Tibial artery (tissue), 4 donors: ENCODE measurements around the gene TRIP12.
"Not testable (repeated sequence)": the region's sequence is repeated elsewhere in the genome, so short reads cannot be mapped to it uniquely, and the experiment has no call there.

Experiments used
- DNase-seq, 2 donors: peaks; one replicate each; pipeline ENCODE4 v3.0.0-alpha.2; 2019
- H3K27ac ChIP-seq, 2 donors: fragments of 200-600 bp; sonication (generic) in 1 of 2; 1 replicate in 1 of 2; 2 replicates in 1 of 2; pipeline ENCODE4 v1.5.1; 2018 to 2019; ENCODE audit warnings: mild to moderate bottlenecking in 1 of 2
- H3K27me3 ChIP-seq, 2 donors: fragments of 200-600 bp; sonication (generic) in 1 of 2; one replicate each; pipeline versions ENCODE4 v1.5.1 to v1.6.0; 2016 to 2019
- H3K36me3 ChIP-seq, 3 donors: fragments of 200-600 bp; sonication (generic) in 2 of 3; one replicate each; pipeline ENCODE4 v1.5.1; 2016 to 2019; ENCODE audit warnings: mild to moderate bottlenecking in 2 of 3
- H3K4me1 ChIP-seq, 4 donors: fragments of 200-600 bp; sonication (generic) in 2 of 4; 1 replicate in 3 of 4; 2 replicates in 1 of 4; pipeline ENCODE4 v1.5.1; 2016 to 2019
- H3K4me3 ChIP-seq, 2 donors: fragments of 200-600 bp; sonication (generic) in 1 of 2; 1 replicate in 1 of 2; 2 replicates in 1 of 2; pipeline ENCODE4 v1.5.1; 2018 to 2019; ENCODE audit warnings: mild to moderate bottlenecking in 2 of 2
- H3K9me3 ChIP-seq, 3 donors: fragments of 200-600 bp; sonication (generic) in 1 of 3; one replicate each; pipeline ENCODE4 v1.5.1; 2016 to 2019
- CTCF ChIP-seq, 2 experiments: fragments of 200-600 bp in 1 of 2; fragments of 450-650 bp in 1 of 2; IDR thresholded peaks; one replicate each; pipeline ENCODE4 v1.5.1; 2017 to 2019; ENCODE audit warnings: antibody characterized with exemption in 2 of 2, mild to moderate bottlenecking in 1 of 2, moderate library complexity in 1 of 2
- intact Hi-C: fragments of 100-400 bp; cut with DNase I; formaldehyde crosslinking; loops from one replicate; pipeline ENCODE4 v1.15.0; 2023; ENCODE audit warnings: low total_unique reads

TRIP12 gene

GRCh38 chr2:229731916-229732315 is 189.9 kb downstream of the TRIP12 start:
- intact Hi-C loops, result loop anchor here (5.0 kb wide), 1 partner anchor 570 kb away; no protein-coding TSS in a partner anchor
- Histone ChIP-seq H3K27me3 (peaks cover 0 to 2% of the 10 kb centered on the region in 2 donors), H3K4me1 (peaks cover 0 to 2% (median 0%) of the 10 kb centered on the region in 4 donors), H3K27ac (no peak overlapping the region), H3K9me3 (peaks cover 0 to 2% (median 0%) of the 10 kb centered on the region in 3 donors), H3K36me3 (no peaks in the 10 kb centered on the region), H3K4me3 (no peak overlapping the region)
- TF ChIP-seq CTCF (IDR thresholded peaks at IDR 0.05), result no peak
- DNase-seq, result no peak

- Histone ChIP-seq H3K27ac (no peak overlapping the region), H3K27me3 (peaks cover 0 to 2% of the 10 kb centered on the region in 2 donors), H3K9me3 (no peaks in the 10 kb centered on the region), H3K4me3 (no peak overlapping the region), H3K4me1 (peaks cover 0 to 8% (median 2%) of the 10 kb centered on the region in 4 donors), H3K36me3 (no peaks in the 10 kb centered on the region)
- TF ChIP-seq CTCF (IDR thresholded peaks at IDR 0.05), result no peak
- intact Hi-C loops, result loop anchor here (5.0 kb wide), 1 partner anchor 569 kb away; no protein-coding TSS in a partner anchor
- no peak for DNase-seq
These were observed 190.4 kb downstream of the TRIP12 start for GRCh38 chr2:229731363-229731762.

- intact Hi-C loops, result no loop called here
- Histone ChIP-seq H3K9me3 (no peaks in the 10 kb centered on the region), H3K4me1 (peaks cover 0 to 26% (median 10%) of the 10 kb centered on the region in 4 donors), H3K27ac (no peak overlapping the region), H3K4me3 (no peak overlapping the region), H3K27me3 (peaks cover 0 to 2% of the 10 kb centered on the region in 2 donors), H3K36me3 (no peaks in the 10 kb centered on the region)
- no peak for DNase-seq
- TF ChIP-seq CTCF (IDR thresholded peaks at IDR 0.05), result no peak
These were observed 193.4 kb downstream of the TRIP12 start for GRCh38 chr2:229728370-229728769.

GRCh38 chr2:229726643-229727042 is 195.2 kb downstream of the TRIP12 start:
- DNase-seq, result no peak
- intact Hi-C loops, result no loop called here
- no peak for TF ChIP-seq CTCF (IDR thresholded peaks at IDR 0.05)
- Histone ChIP-seq H3K4me3 (no peak overlapping the region), H3K36me3 (no peaks in the 10 kb centered on the region), H3K27ac (no peak overlapping the region), H3K27me3 (no peaks in the 10 kb centered on the region), H3K9me3 (no peaks in the 10 kb centered on the region), H3K4me1 (peaks cover 0 to 26% (median 10%) of the 10 kb centered on the region in 4 donors)

GRCh38 chr2:229725716-229726574 is 195.9 kb downstream of the TRIP12 start:
- intact Hi-C loops, result no loop called here
- H3K9me3 ChIP-seq, result no peaks in the 10 kb centered on the region
- no peak overlapping the region for H3K4me3 ChIP-seq
- DNase-seq, result no peak
- peaks cover 0 to 26% (median 10%) of the 10 kb centered on the region in 4 donors for H3K4me1 ChIP-seq
- H3K27ac ChIP-seq, result no peak overlapping the region
- H3K36me3 ChIP-seq, result no peaks in the 10 kb centered on the region
- no peaks in the 10 kb centered on the region for H3K27me3 ChIP-seq
- no peak for TF ChIP-seq CTCF (IDR thresholded peaks at IDR 0.05)

GRCh38 chr2:229723192-229723591 is 198.6 kb downstream of the TRIP12 start:
- H3K9me3 ChIP-seq, DNase-seq, H3K27ac ChIP-seq, H3K4me3 ChIP-seq, H3K36me3 ChIP-seq, intact Hi-C loops: not testable (repeated sequence)
- peaks cover 0 to 12% of the 10 kb centered on the region in 2 donors for H3K27me3 ChIP-seq
- peaks cover 0 to 26% (median 10%) of the 10 kb centered on the region in 4 donors for H3K4me1 ChIP-seq
